Measurements from ENCODE around the gene PLA2G4A.

Gene PLA2G4A

GRCh38 chr1:186975220-186975619 lies 146.5 kb downstream of the PLA2G4A start:
- Mint-ChIP-seq H3K9me3 (peaks cover 0 to 1% of the 10 kb centered on the region in 2 donors), H3K4me1 (peaks cover 2 to 10% of the 10 kb centered on the region in 2 donors), H3K36me3 (no peaks in the 10 kb centered on the region), H3K27ac (no peak overlapping the region), H3K27me3 (no peaks in the 10 kb centered on the region), H3K4me3 (no peak overlapping the region)
- DNase-seq (no peak), ATAC-seq (replicated peaks) (no peak)

DNA sequence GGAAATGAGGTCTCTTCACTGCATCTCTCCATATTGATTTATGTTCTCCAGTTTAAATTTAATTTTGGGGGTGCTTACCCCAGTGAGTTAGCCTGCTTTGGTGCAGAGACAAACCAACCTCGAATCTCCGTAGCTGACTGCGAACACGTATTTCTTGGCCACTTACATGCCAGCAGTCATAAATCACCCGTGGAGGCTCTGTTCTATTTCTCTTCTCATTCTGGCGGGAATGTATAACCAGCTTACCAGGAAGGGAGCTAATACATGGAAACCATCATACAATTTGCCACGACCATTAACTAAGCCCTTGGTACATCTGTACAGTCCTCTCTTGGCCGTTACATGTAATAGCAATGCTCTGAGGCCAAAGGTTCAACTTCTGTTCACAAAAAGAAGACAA lies 148.0 kb downstream of the PLA2G4A start:
- Mint-ChIP-seq H3K36me3 (no peaks in the 10 kb centered on the region), H3K27ac (no peak overlapping the region), H3K4me1 (peaks cover 2 to 10% of the 10 kb centered on the region in 2 donors), H3K9me3 (peaks cover 0 to 1% of the 10 kb centered on the region in 2 donors), H3K4me3 (no peak overlapping the region), H3K27me3 (no peaks in the 10 kb centered on the region)
- DNase-seq (no peak), ATAC-seq (replicated peaks) (no peak)

DNA sequence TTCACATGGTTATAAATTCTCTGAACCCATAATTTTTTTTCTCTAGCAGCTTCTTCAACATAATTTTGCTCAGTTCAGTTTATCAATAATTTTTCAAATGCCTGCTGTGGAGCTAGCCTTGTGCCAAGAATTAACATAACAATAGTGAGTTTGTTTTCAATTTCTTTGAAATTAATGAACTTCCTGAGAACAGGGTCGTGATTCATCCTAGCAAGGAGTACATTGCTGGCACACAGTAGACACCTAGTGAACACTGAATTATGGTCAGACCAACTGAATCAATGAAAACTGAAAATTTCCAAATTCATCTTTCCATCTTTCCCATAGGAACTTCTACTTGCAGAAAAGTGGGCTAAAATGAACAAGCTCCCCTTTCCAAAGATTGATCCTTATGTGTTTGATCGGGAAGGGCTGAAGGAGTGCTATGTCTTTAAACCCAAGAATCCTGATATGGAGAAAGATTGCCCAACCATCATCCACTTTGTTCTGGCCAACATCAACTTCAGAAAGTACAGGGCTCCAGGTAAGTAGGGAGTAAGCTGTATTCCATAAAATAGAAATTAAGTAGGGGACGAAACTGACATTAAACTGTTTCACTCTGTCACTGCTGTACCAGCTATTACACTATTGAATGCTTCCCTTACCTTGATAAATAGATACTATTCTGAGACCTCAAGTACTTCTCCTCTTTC lies 148.7 kb downstream of the PLA2G4A start:
- Mint-ChIP-seq H3K36me3 (no peaks in the 10 kb centered on the region), H3K9me3 (peaks cover 0 to 1% of the 10 kb centered on the region in 2 donors), H3K4me1 (peaks cover 2 to 10% of the 10 kb centered on the region in 2 donors), H3K27me3 (no peaks in the 10 kb centered on the region), H3K4me3 (no peak overlapping the region), H3K27ac (no peak overlapping the region)
- ATAC-seq (replicated peaks) (no peak), DNase-seq (no peak)

- Mint-ChIP-seq H3K4me1 (peaks cover 2 to 10% of the 10 kb centered on the region in 2 donors), H3K9me3 (peaks cover 0 to 1% of the 10 kb centered on the region in 2 donors), H3K27ac (no peak overlapping the region), H3K36me3 (no peaks in the 10 kb centered on the region), H3K4me3 (no peak overlapping the region), H3K27me3 (no peaks in the 10 kb centered on the region)
- DNase-seq (no peak), ATAC-seq (replicated peaks) (peak; percentile 33 to 77)
Measured at GRCh38 chr1:186978596-186979556, 150.1 kb downstream of the PLA2G4A start.

DNA sequence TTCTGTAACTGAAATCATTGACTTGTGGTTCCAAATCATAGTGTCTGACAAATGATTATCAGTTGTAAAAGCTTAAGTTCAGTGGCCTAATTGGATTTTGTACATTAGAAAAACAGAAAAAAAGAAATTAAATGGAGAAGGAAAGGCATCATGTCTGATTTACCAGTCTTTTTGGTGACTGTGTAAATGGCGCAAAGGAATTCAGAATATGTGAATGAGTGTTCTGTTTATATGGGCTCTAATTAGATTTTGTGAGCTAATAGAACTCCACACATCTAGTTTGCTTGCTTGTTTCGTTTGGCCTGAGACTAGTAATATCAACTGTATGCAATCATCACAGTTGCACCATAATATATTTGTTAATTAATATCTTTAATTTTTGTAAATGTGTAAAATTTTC lies 151.7 kb downstream of the PLA2G4A start:
- Mint-ChIP-seq H3K9me3 (peaks cover 0 to 1% of the 10 kb centered on the region in 2 donors), H3K27ac (no peak overlapping the region), H3K4me3 (no peak overlapping the region), H3K4me1 (peaks cover 2 to 10% of the 10 kb centered on the region in 2 donors), H3K36me3 (no peaks in the 10 kb centered on the region), H3K27me3 (peaks cover 0 to under 1% of the 10 kb centered on the region in 2 donors)
- no peak for ATAC-seq (replicated peaks)
- no peak for DNase-seq

DNA sequence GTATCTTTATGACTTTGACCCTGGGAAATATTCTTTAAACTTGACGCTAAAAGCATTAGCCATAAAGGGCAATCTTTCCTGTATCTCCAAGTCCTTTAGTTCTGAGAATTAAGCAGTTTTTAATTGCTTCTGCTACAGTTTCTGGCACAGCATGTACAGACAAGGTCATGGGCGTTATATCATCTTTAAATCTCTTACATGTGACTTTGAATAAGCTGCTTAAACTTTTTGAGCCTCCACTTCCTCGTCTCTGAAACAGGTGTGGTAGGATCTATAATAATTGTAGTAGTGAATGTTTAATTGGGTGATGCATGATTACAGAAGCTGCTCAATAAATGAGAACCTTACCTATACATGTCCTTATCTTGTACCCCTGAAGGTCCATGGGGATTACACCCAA lies 153.4 kb downstream of the PLA2G4A start:
- Mint-ChIP-seq H3K27me3 (peaks cover 0 to 4% of the 10 kb centered on the region in 2 donors), H3K27ac (no peak overlapping the region), H3K36me3 (no peaks in the 10 kb centered on the region), H3K9me3 (peaks cover 0 to 1% of the 10 kb centered on the region in 2 donors), H3K4me3 (no peak overlapping the region), H3K4me1 (peaks cover 4 to 10% of the 10 kb centered on the region in 2 donors)
- DNase-seq, result no peak
- no peak for ATAC-seq (replicated peaks)

DNA sequence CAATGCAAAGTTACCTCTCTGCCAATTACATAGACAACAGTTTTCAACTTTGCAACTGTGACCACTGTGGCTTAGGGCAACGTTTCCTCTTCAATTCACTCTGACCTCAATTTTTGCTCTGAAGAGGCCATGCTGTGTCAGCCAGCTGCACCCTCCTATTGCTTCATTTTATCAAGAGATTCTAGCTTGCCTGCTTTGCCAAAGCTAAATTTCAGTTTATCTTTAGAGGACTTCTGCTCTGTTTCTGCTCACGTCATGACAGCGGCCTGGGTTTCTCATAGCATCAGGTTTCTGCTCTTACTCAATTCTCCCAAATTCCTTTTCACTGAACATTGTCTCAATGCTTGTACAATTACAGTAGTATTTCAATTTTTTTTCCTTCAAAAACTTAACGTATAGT lies 154.6 kb downstream of the PLA2G4A start:
- Mint-ChIP-seq H3K36me3 (no peaks in the 10 kb centered on the region), H3K4me3 (no peak overlapping the region), H3K27me3 (peaks cover 0 to 4% of the 10 kb centered on the region in 2 donors), H3K9me3 (peaks cover 0 to 1% of the 10 kb centered on the region in 2 donors), H3K4me1 (peaks cover 2 to 7% of the 10 kb centered on the region in 2 donors), H3K27ac (no peak overlapping the region)
- DNase-seq, result no peak
- no peak for ATAC-seq (replicated peaks)

- DNase-seq (no peak), ATAC-seq (replicated peaks) (no peak)
- H3K4me3 Mint-ChIP-seq, result no peak overlapping the region
- peaks cover 0 to 2% of the 10 kb centered on the region in 2 donors for H3K4me1 Mint-ChIP-seq
- peaks cover 0 to 4% of the 10 kb centered on the region in 2 donors for H3K27me3 Mint-ChIP-seq
- H3K9me3 Mint-ChIP-seq, result peaks cover 0 to 1% of the 10 kb centered on the region in 2 donors
- no peak overlapping the region for H3K27ac Mint-ChIP-seq
- no peaks in the 10 kb centered on the region for H3K36me3 Mint-ChIP-seq
Measured at GRCh38 chr1:186984959-186985358, 156.2 kb downstream of the PLA2G4A start.

DNA sequence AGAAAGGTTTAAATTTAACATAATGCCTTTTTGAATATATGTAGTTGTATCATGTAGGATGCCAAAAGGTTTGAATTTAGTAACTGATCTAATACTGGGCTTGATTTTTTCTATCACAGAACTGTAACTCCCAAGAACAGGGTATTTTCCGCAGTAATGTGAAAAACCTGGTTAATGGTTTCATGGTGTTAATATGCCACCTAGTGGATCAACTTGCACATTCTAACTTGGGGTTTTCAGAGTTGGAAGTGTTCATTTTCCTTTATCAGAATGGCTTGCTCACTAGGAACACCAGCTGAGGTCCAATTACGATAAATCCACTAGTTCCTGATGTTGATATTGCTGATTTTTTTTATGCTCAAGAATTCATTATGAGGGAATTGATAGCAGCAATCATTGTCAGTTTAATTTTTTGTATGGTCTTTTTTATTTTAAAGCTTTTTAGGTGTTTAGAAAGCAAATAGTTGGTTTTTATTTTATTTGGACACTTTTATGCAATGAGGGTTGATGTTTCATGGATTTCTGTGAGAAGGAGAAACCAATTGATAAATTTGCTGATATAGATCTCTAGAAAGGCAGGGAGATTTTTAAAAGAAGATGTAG lies 157.2 kb downstream of the PLA2G4A start:
- Mint-ChIP-seq H3K27me3 (peaks cover 0 to 4% of the 10 kb centered on the region in 2 donors), H3K9me3 (no peaks in the 10 kb centered on the region), H3K27ac (no peak overlapping the region), H3K4me3 (no peak overlapping the region), H3K4me1 (peaks cover 0 to 2% of the 10 kb centered on the region in 2 donors), H3K36me3 (no peaks in the 10 kb centered on the region)
- DNase-seq (no peak), ATAC-seq (replicated peaks) (peak; percentile 50 to 57)

DNA sequence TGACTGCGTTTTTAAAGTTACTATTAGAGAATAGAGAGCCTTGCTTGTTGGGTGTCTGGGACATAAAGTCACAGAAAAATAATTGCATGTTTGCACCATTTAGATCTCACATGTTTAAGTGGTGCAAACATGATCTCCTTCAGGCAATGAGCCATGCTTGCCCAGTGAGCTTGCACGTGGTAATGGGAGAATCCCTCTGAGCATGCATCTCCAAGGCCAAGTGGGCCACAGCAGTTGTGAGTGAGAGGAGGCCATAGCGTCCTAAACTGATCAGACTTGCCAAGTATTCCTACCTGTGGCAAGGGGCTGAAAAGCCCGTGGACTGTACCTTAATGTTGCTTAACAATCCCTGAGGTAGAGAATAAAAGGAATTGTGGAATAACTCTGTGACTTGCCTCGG lies 158.3 kb downstream of the PLA2G4A start:
- Mint-ChIP-seq H3K27ac (no peak overlapping the region), H3K27me3 (peaks cover 0 to 4% of the 10 kb centered on the region in 2 donors), H3K9me3 (no peaks in the 10 kb centered on the region), H3K4me3 (no peak overlapping the region), H3K4me1 (peaks cover 0 to 2% of the 10 kb centered on the region in 2 donors), H3K36me3 (no peaks in the 10 kb centered on the region)
- DNase-seq (no peak), ATAC-seq (replicated peaks) (no peak)

DNA sequence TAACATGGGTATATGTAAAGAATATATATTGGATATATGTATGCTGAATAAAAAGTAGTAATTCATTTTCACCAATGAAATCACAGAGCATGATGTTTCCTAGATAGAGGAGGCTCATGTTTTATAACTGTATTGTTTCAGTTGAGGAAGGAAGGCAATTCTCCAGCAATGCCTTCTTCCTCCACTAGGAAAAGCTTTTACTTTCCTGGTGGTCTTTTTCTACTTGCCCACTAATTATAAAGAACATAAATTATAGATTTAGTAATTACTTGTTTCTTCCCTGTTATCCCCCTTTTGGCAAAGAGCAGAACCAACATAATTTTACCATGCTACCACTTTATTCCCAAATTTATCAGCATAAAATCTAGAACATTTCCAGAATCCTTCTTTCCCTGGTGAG lies 159.0 kb downstream of the PLA2G4A start:
- no peak overlapping the region for H3K27ac Mint-ChIP-seq
- H3K4me3 Mint-ChIP-seq, result no peak overlapping the region
- no peaks in the 10 kb centered on the region for H3K9me3 Mint-ChIP-seq
- peaks cover 0 to 2% of the 10 kb centered on the region in 2 donors for H3K4me1 Mint-ChIP-seq
- DNase-seq (no peak), ATAC-seq (replicated peaks) (no peak)
- no peaks in the 10 kb centered on the region for H3K36me3 Mint-ChIP-seq
- H3K27me3 Mint-ChIP-seq, result peaks cover 0 to 4% of the 10 kb centered on the region in 2 donors

DNA sequence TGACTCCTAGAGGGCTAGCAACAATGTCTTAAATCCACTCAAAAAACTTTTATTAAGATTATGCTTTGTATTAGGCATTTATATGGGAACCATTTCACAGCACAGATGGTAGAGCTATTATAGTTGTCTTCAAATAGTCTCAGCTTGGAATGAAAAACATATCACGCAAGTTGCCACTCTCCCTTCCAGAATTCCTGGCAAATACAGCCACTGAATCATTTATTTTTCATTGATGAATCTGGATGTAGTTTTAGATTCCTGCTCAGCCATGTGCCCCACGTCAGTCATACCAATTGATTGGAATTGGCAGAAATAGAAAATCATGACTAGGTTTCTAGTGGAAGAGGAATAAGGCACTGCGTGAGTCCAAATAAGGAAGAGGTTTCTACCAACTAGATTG lies 165.2 kb downstream of the PLA2G4A start:
- Mint-ChIP-seq H3K36me3 (no peaks in the 10 kb centered on the region), H3K4me1 (no peaks in the 10 kb centered on the region), H3K9me3 (no peaks in the 10 kb centered on the region), H3K4me3 (no peak overlapping the region), H3K27me3 (no peaks in the 10 kb centered on the region), H3K27ac (no peak overlapping the region)
- ATAC-seq (replicated peaks), result no peak
- DNase-seq, result no peak

GRCh38 chr1:186994897-186995296 lies 166.1 kb downstream of the PLA2G4A start:
- H3K4me1 Mint-ChIP-seq, result no peaks in the 10 kb centered on the region
- no peak overlapping the region for H3K4me3 Mint-ChIP-seq
- H3K36me3 Mint-ChIP-seq, result no peaks in the 10 kb centered on the region
- no peak overlapping the region for H3K27ac Mint-ChIP-seq
- DNase-seq (no peak), ATAC-seq (replicated peaks) (no peak)
- no peaks in the 10 kb centered on the region for H3K9me3 Mint-ChIP-seq
- no peaks in the 10 kb centered on the region for H3K27me3 Mint-ChIP-seq

- Mint-ChIP-seq H3K9me3 (no peaks in the 10 kb centered on the region), H3K4me3 (no peak overlapping the region), H3K27ac (no peak overlapping the region), H3K27me3 (peaks cover 0 to 6% of the 10 kb centered on the region in 2 donors), H3K36me3 (no peaks in the 10 kb centered on the region), H3K4me1 (no peaks in the 10 kb centered on the region)
- no peak for DNase-seq
- ATAC-seq (replicated peaks), result no peak
Measured at GRCh38 chr1:186996816-186997215, 168.1 kb downstream of the PLA2G4A start.
